K562 (cell line): ENCODE measurements around the gene EIF4G1. TPM values are rescaled to one million over a fixed set of nuclear protein-coding genes. Genes with fewer than 3 reads are reported as not detected.
A peak's percentile ranks its signal among the peaks of the same experiment; 100 is the strongest.

Experiments
- ARID4B ChIP-seq: sonication (generic); formaldehyde crosslinking; IDR thresholded peaks from 2 replicates; pipeline ENCODE4 v1.8.0; 2022; ENCODE audit warnings: mild to moderate bottlenecking, missing genetic modification reagents
- BACH1 ChIP-seq: fragments of 200-800 bp; sonication (Bioruptor generic); IDR thresholded peaks from 2 replicates; pipeline ENCODE4 v1.6.1; 2016; ENCODE audit warnings: missing genetic modification characterization, missing compliant biosample characterization
- BCL6 ChIP-seq: fragments of 250-450 bp; sonication (Bioruptor Pico); IDR thresholded peaks from 2 replicates; pipeline ENCODE4 v1.4.0; 2020
- CHD1 ChIP-seq: fragments of 200-600 bp; sonication (generic); IDR thresholded peaks from one replicate; pipeline ENCODE4 v1.6.1; 2012; ENCODE audit warnings: mild to moderate bottlenecking, moderate library complexity, low read length, inconsistent platforms
- FOXM1 ChIP-seq, 2 experiments: fragments of 450-650 bp in 1 of 2; sonication (generic) in 1 of 2; formaldehyde crosslinking in 1 of 2; IDR thresholded peaks; 2 replicates each; pipeline versions ENCODE4 v1.6.1 to v1.9.0; 2017 to 2022; ENCODE audit warnings: low read depth in 2 of 2, mild to moderate bottlenecking in 2 of 2, missing genetic modification reagents in 1 of 2, moderate library complexity in 1 of 2
- NFE2 ChIP-seq: IDR thresholded peaks from 2 replicates; pipeline ENCODE4 v1.6.1; 2014; ENCODE audit warnings: antibody characterized with exemption, low read depth
- SMC3 ChIP-seq: conservative IDR thresholded peaks from 2 replicates; pipeline ENCODE4 v1.6.1; 2011; ENCODE audit warnings: low read depth, low read length, improper control_type of control experiment; ENCODE audit not compliant: insufficient read depth
- SP1 ChIP-seq: sonication (generic); formaldehyde crosslinking; IDR thresholded peaks from 2 replicates; pipeline ENCODE4 v1.8.1; 2022; ENCODE audit warnings: mild to moderate bottlenecking, missing genetic modification reagents
- SREBF2 ChIP-seq: sonication (generic); formaldehyde crosslinking; IDR thresholded peaks from 2 replicates; pipeline ENCODE4 v1.4.0; 2020; ENCODE audit warnings: mild to moderate bottlenecking, missing genetic modification reagents
- TAF1 ChIP-seq: IDR thresholded peaks from 2 replicates; pipeline ENCODE4 v1.6.1; 2011; ENCODE audit warnings: mild to moderate bottlenecking, low read length, moderate library complexity; ENCODE audit not compliant: insufficient read depth, control insufficient read depth, severe bottlenecking; ENCODE audit errors: extremely low read depth
- TGIF2 ChIP-seq: sonication (generic); formaldehyde crosslinking; IDR thresholded peaks from 2 replicates; pipeline ENCODE4 v1.8.1; 2022; ENCODE audit warnings: mild to moderate bottlenecking, missing genetic modification reagents, moderate library complexity
- ZBTB8A ChIP-seq: fragments of 450-650 bp; IDR thresholded peaks from 2 replicates; pipeline ENCODE4 v1.6.1; 2018; ENCODE audit warnings: mild to moderate bottlenecking, moderate library complexity; ENCODE audit not compliant: partially characterized antibody
- ZKSCAN3 ChIP-seq: fragments of 250-450 bp; sonication (Bioruptor Pico); IDR thresholded peaks from 2 replicates; pipeline ENCODE4 v1.4.0; 2020
- ZNF668 ChIP-seq: fragments of 250-450 bp; sonication (Bioruptor Pico); IDR thresholded peaks from 2 replicates; pipeline ENCODE4 v1.8.0; 2022; ENCODE audit warnings: mild to moderate bottlenecking, inconsistent platforms
- polyA plus RNA-seq, 8 experiments: library from polyadenylated mRNA; depleted of rRNA in 4 of 8; stranded (reverse) in 5 of 8; unstranded in 3 of 8; fragments of >200 nt; fragmentation: Nextera tagmentation in 2 of 8; fragmentation: Illumina TruSeq in 1 of 8; extraction: Ambion mirVana in 2 of 8; extraction: Trizol in 1 of 8; gene quantifications; 2 replicates each; pipeline versions ENCODE4 v1.2.1 to v1.2.3, GENCODE V29; 2011 to 2014; ENCODE audit warnings: inconsistent platforms in 1 of 8, missing spikeins in 1 of 8
- total RNA-seq, 7 experiments: library from RNA; depleted of rRNA in 6 of 7; stranded (reverse); fragments of >200 nt in 6 of 7; fragmentation: Illumina TruSeq in 2 of 7; extraction: Trizol in 2 of 7; gene quantifications; 2 replicates each; pipeline versions ENCODE4 v1.2.1 to v1.2.3, GENCODE V29; 2011 to 2021; ENCODE audit warnings: low replicate concordance in 1 of 7
- TF ChIP-seq, protein P1 (sequence below): fragments of 450-650 bp; IDR thresholded peaks from 2 replicates; pipeline ENCODE4 v1.6.1; 2018; ENCODE audit not compliant: partially characterized antibody
- TF ChIP-seq, protein P2 (sequence below): fragments of 250-450 bp; sonication (Bioruptor Pico); IDR thresholded peaks from 2 replicates; pipeline ENCODE4 v1.5.0; 2021; ENCODE audit warnings: mild to moderate bottlenecking, moderate library complexity

The EIF4G1 gene
- total and polyA plus RNA-seq, 9 of the 15 experiments (the other 6 are each of a cell fraction or from before 2014, with no cell fraction given) = 4.6 to 505 (median 155) TPM

DNA sequence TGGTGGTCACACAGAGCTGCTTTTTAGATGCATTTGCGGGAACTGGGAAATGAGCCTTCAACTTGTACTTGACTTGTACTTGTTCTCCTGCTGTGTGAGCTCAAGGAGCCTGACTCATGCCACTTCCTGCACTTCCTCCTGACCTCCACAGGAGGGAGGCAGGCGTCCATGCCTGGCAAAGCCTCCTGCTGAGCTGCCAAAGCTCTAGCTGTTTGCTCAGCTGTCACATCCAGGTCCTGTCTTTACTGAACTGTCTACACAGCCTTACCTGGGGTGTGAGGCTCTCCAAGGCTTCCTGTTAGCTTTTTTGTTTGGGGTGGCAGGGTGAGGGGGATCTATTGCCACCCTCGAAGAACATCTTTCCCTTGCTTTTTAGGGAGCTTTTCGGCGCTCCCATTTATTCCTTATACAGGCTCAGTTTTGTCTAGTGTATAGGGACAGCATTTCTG is 57.2 kb downstream of the EIF4G1 start (continued):
- TF ChIP-seq ARID4B (CRISPR knock-in tag) (0 out of 2 replicates have a peak, but pooled peaks have one; percentile 50), ZNF668 (CRISPR knock-in tag) (no peak), ZBTB8A (no peak), SP1 (0 out of 2 replicates have a peak, but pooled peaks have one; percentile 48), NFE2 (peak; percentile 53; the same call in 1 of the 2 replicates), BCL6 (CRISPR knock-in tag) (no peak), SREBF2 (CRISPR knock-in tag) (no peak), FOXM1 (IDR thresholded peaks at IDR 0.05; ENCODE audit: low read depth) (no peak), FOXM1 (CRISPR knock-in tag; IDR thresholded peaks at IDR 0.05; ENCODE audit: low read depth) (no peak), TGIF2 (CRISPR knock-in tag) (no peak), BACH1 (tag) (no peak), SMC3 (peak; percentile 96), ZKSCAN3 (no peak), TAF1 (no peak), CHD1 (no peak)
- TF ChIP-seq, protein P1, sequence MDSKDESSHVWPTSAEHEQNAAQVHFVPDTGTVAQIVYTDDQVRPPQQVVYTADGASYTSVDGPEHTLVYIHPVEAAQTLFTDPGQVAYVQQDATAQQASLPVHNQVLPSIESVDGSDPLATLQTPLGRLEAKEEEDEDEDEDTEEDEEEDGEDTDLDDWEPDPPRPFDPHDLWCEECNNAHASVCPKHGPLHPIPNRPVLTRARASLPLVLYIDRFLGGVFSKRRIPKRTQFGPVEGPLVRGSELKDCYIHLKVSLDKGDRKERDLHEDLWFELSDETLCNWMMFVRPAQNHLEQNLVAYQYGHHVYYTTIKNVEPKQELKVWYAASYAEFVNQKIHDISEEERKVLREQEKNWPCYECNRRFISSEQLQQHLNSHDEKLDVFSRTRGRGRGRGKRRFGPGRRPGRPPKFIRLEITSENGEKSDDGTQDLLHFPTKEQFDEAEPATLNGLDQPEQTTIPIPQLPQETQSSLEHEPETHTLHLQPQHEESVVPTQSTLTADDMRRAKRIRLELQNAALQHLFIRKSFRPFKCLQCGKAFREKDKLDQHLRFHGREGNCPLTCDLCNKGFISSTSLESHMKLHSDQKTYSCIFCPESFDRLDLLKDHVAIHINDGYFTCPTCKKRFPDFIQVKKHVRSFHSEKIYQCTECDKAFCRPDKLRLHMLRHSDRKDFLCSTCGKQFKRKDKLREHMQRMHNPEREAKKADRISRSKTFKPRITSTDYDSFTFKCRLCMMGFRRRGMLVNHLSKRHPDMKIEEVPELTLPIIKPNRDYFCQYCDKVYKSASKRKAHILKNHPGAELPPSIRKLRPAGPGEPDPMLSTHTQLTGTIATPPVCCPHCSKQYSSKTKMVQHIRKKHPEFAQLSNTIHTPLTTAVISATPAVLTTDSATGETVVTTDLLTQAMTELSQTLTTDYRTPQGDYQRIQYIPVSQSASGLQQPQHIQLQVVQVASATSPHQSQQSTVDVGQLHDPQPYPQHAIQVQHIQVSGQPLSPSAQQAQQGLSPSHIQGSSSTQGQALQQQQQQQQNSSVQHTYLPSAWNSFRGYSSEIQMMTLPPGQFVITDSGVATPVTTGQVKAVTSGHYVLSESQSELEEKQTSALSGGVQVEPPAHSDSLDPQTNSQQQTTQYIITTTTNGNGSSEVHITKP = no peak
- TF ChIP-seq, protein P2, sequence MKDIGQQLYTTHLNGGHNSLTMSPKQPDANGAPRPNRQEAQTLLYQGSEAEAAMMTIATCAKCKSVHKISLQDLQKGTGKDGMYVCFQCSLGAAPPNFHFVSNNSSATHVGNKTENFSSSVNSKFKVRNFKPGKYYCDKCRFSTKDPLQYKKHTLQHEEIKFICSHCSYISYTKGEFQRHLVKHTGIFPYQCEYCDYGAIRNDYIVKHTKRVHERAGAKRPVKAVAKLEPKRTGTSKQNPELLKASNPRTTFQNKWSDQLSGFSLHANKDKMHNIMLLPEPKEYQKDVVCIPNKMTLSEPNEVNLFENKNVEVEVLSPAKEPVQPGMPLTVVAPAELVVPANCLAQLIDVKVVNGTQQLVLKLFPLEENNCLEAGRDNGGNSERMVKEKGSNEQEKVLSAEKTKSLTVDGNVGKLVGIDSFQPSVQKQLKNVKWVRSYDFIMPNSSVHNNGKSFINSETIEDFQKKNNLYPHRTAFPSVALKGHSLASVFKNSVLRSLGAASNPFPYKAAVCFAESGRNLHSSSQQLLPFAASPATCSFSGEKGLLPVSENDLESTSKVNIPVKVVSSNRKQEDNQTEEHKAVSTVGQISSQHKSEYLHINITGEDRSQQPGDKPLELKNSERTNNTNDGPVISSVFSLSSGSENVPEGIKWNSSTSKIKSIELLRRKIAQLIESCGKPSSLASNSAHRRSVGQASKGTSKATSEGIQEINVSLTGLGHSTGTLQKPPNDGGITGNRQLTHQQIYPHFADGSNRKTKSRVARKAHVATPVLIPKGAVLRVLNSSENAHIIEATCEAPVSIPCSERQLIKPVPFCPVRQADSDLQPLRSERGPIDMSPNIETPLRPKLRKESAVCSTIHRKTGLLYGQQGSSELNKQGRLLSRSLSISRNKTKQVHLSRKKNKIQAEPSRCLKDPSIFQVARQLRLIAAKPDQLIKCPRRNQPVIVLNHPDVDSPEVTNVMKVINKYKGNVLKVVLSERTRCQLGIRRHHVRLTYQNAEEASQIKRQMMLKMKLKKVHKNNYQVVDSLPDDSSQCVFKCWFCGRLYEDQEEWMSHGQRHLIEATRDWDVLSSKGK (CRISPR knock-in tag) = no peak
